A549 (cell line): ENCODE results near the gene P4HA3. TPM values are rescaled to one million over a fixed set of nuclear protein-coding genes. Genes with fewer than 3 reads are reported as not detected.
"Not testable (repeated sequence)": the region's sequence is repeated elsewhere in the genome, so short reads cannot be mapped to it uniquely, and the experiment has no call there.

Experiments used
- ATAC-seq, 2 experiments: fragments of 200-7000 bp in 1 of 2; fragments of >200 bp in 1 of 2; cut with Nextera tagmentation in 1 of 2; cut with Tn5 transposase in 1 of 2; 3 replicates each; pipeline versions ENCODE4 v1.8.0 to v1.9.1; 2018 to 2020; ENCODE audit warnings: mild to moderate bottlenecking in 1 of 2, moderate library complexity in 1 of 2
- CTCF ChIA-PET: fragments of 300-600 bp; sonication (Branson Sonifier 250); formaldehyde crosslinking; extraction: SDS; loops from one replicate; lab custom pipeline; 2021; ENCODE audit warnings: antibody characterized with exemption, inconsistent platforms; lab: Yijun Ruan, JAX
- POLR2A ChIA-PET: fragments of 350-600 bp; formaldehyde crosslinking; extraction: SDS; loops from one replicate; lab custom pipeline; 2021; ENCODE audit warnings: antibody characterized with exemption, inconsistent platforms; lab: Yijun Ruan, JAX
- DNase-seq, 2 experiments: peaks; one replicate each; pipeline versions ENCODE4 v3.0.0 to v3.0.0-alpha.2; 2011 to 2016; ENCODE audit warnings: low read depth in 1 of 2, low spot score in 1 of 2
- FAIRE-seq: peaks from 2 replicates; lab custom pipeline; 2011; peaks lifted over from hg19 to GRCh38; lab: Jason Lieb, UNC
- H3K27ac ChIP-seq, 2 experiments: fragments of >200 bp; sonication (Bioruptor Twin); formaldehyde crosslinking; 3 replicates each; pipeline ENCODE4 v1.5.1; 2016 to 2017
- H3K4me1 ChIP-seq: fragments of >200 bp; sonication (Bioruptor Twin); formaldehyde crosslinking; 3 replicates; pipeline ENCODE4 v1.6.1; 2016
- H3K4me2 ChIP-seq: fragments of >200 bp; sonication (Bioruptor Twin); formaldehyde crosslinking; 3 replicates; pipeline ENCODE4 v1.6.1; 2016
- H3K4me3 ChIP-seq: fragments of >200 bp; sonication (Bioruptor Twin); formaldehyde crosslinking; 3 replicates; pipeline ENCODE4 v1.5.1; 2016
- H3K9me3 ChIP-seq: fragments of >200 bp; sonication (Bioruptor Twin); formaldehyde crosslinking; 3 replicates; pipeline ENCODE4 v1.6.1; 2016
- CHD4 ChIP-seq: fragments of 200-600 bp; sonication (generic); IDR thresholded peaks from 2 replicates; pipeline ENCODE4 v1.6.1; 2016; ENCODE audit warnings: antibody characterized with exemption, mild to moderate bottlenecking, borderline replicate concordance
- CTCF ChIP-seq: fragments of >200 bp; sonication (Bioruptor Twin); formaldehyde crosslinking; IDR thresholded peaks from 3 replicates; pipeline ENCODE4 v1.5.1; 2016
- E2F6 ChIP-seq: IDR thresholded peaks from 2 replicates; pipeline ENCODE4 v1.6.1; 2012; ENCODE audit warnings: low read depth, borderline replicate concordance
- ESRRA ChIP-seq: fragments of 150-350 bp; IDR thresholded peaks from 2 replicates; pipeline ENCODE4 v1.6.1; 2014; ENCODE audit warnings: mild to moderate bottlenecking, low read length, borderline replicate concordance
- FOXS1 ChIP-seq: fragments of 250-450 bp; sonication (Bioruptor Pico); IDR thresholded peaks from 2 replicates; pipeline ENCODE4 v1.5.0; 2020; ENCODE audit warnings: mild to moderate bottlenecking, moderate library complexity
- HDAC2 ChIP-seq: fragments of 200-600 bp; sonication (generic); IDR thresholded peaks from 2 replicates; pipeline ENCODE4 v1.6.1; 2016
- HES2 ChIP-seq: fragments of >200 bp; sonication (Bioruptor Twin); formaldehyde crosslinking; IDR thresholded peaks from 2 replicates; pipeline ENCODE4 v1.6.1; 2016
- HEYL ChIP-seq: fragments of 250-450 bp; sonication (Bioruptor Pico); IDR thresholded peaks from 2 replicates; pipeline ENCODE4 v1.8.0; 2021; ENCODE audit warnings: mild to moderate bottlenecking, moderate library complexity
- JUN ChIP-seq, 2 experiments: fragments of >200 bp; sonication (Bioruptor Twin); formaldehyde crosslinking; IDR thresholded peaks; 2 replicates in 1 of 2; 3 replicates in 1 of 2; pipeline ENCODE4 v1.6.1; 2016 to 2017
- KDM5A ChIP-seq: fragments of 200-600 bp; sonication (generic); IDR thresholded peaks from 2 replicates; pipeline ENCODE4 v1.6.1; 2016; ENCODE audit warnings: antibody characterized with exemption, mild to moderate bottlenecking
- NFE2L2 ChIP-seq: fragments of 150-350 bp; conservative IDR thresholded peaks from 2 replicates; pipeline ENCODE4 v1.6.1; 2014; ENCODE audit warnings: low read length
- NR3C1 ChIP-seq: fragments of >200 bp; sonication (Bioruptor Twin); formaldehyde crosslinking; IDR thresholded peaks from 3 replicates; pipeline ENCODE4 v1.6.1; 2017
- RAD21 ChIP-seq, 2 experiments: fragments of >200 bp in 1 of 2; sonication (Bioruptor Twin) in 1 of 2; formaldehyde crosslinking in 1 of 2; IDR thresholded peaks in 1 of 2; conservative IDR thresholded peaks in 1 of 2; 2 replicates in 1 of 2; 3 replicates in 1 of 2; pipeline ENCODE4 v1.6.1; 2012 to 2018; ENCODE audit warnings: inconsistent platforms in 1 of 2
- RCOR1 ChIP-seq: fragments of 150-350 bp; IDR thresholded peaks from 2 replicates; pipeline ENCODE4 v1.6.1; 2014; ENCODE audit warnings: antibody characterized with exemption, low read length, low read depth
- TFCP2L1 ChIP-seq: fragments of 250-450 bp; sonication (Bioruptor Pico); IDR thresholded peaks from 2 replicates; pipeline ENCODE4 v1.5.0; 2021; ENCODE audit warnings: mild to moderate bottlenecking
- ZC3H11A ChIP-seq: fragments of 450-650 bp; IDR thresholded peaks from 2 replicates; pipeline ENCODE4 v1.6.1; 2014; ENCODE audit warnings: antibody characterized with exemption, mild to moderate bottlenecking
- ZNF302 ChIP-seq: fragments of 250-450 bp; sonication (Bioruptor Pico); IDR thresholded peaks from 2 replicates; pipeline ENCODE4 v1.9.0; 2021; ENCODE audit warnings: inconsistent platforms, mild to moderate bottlenecking, moderate library complexity
- WGBS: methylation state at CpG from one replicate; pipeline ENCODE4 v1.1.6; 2017; ENCODE audit errors: missing lambda C conversion rate; 5-methylcytosine and 5-hydroxymethylcytosine counted together
- polyA plus RNA-seq, 4 experiments: library from polyadenylated mRNA; depleted of rRNA in 3 of 4; stranded (reverse); fragments of >200 nt; fragmentation: RNase III in 1 of 4; extraction: RNeasy Plus Mini Kit Qiagen cat#74134 plus additional on column Dnase treatment in 1 of 4; gene quantifications; 2 replicates in 3 of 4; 3 replicates in 1 of 4; pipeline ENCODE4 v1.2.3, GENCODE V29; 2011 to 2017
- TF ChIP-seq, protein P1 (sequence below): fragments of 200-600 bp; sonication (generic); IDR thresholded peaks from 2 replicates; pipeline ENCODE4 v1.6.1; 2016; ENCODE audit warnings: antibody characterized with exemption, mild to moderate bottlenecking, moderate library complexity
- TF ChIP-seq, protein P2 (sequence below): fragments of >200 bp; sonication (Bioruptor Twin); formaldehyde crosslinking; IDR thresholded peaks from 3 replicates; pipeline ENCODE4 v1.6.1; 2016
- TF ChIP-seq, protein P3 (sequence below): IDR thresholded peaks from 2 replicates; pipeline ENCODE4 v1.6.1; 2012

Gene P4HA3
- polyA plus RNA-seq, 2 of the 4 experiments (the other 2 are of a cell fraction), result 48.1 to 50.4 TPM

- no peak overlapping the region for H3K27ac ChIP-seq
- WGBS, result 95% methylated on average over 1 of the region's 1 CpG
- no peak overlapping the region for H3K4me2 ChIP-seq
- no peak for TF ChIP-seq ZNF302 (CRISPR knock-in tag)
- TF ChIP-seq, protein P1, sequence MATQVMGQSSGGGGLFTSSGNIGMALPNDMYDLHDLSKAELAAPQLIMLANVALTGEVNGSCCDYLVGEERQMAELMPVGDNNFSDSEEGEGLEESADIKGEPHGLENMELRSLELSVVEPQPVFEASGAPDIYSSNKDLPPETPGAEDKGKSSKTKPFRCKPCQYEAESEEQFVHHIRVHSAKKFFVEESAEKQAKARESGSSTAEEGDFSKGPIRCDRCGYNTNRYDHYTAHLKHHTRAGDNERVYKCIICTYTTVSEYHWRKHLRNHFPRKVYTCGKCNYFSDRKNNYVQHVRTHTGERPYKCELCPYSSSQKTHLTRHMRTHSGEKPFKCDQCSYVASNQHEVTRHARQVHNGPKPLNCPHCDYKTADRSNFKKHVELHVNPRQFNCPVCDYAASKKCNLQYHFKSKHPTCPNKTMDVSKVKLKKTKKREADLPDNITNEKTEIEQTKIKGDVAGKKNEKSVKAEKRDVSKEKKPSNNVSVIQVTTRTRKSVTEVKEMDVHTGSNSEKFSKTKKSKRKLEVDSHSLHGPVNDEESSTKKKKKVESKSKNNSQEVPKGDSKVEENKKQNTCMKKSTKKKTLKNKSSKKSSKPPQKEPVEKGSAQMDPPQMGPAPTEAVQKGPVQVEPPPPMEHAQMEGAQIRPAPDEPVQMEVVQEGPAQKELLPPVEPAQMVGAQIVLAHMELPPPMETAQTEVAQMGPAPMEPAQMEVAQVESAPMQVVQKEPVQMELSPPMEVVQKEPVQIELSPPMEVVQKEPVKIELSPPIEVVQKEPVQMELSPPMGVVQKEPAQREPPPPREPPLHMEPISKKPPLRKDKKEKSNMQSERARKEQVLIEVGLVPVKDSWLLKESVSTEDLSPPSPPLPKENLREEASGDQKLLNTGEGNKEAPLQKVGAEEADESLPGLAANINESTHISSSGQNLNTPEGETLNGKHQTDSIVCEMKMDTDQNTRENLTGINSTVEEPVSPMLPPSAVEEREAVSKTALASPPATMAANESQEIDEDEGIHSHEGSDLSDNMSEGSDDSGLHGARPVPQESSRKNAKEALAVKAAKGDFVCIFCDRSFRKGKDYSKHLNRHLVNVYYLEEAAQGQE, result no peak
- no peak for TF ChIP-seq NR3C1
- TF ChIP-seq ESRRA, result no peak
- TF ChIP-seq, protein P2, sequence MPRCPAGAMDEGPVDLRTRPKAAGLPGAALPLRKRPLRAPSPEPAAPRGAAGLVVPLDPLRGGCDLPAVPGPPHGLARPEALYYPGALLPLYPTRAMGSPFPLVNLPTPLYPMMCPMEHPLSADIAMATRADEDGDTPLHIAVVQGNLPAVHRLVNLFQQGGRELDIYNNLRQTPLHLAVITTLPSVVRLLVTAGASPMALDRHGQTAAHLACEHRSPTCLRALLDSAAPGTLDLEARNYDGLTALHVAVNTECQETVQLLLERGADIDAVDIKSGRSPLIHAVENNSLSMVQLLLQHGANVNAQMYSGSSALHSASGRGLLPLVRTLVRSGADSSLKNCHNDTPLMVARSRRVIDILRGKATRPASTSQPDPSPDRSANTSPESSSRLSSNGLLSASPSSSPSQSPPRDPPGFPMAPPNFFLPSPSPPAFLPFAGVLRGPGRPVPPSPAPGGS, result no peak
- TF ChIP-seq, protein P3, sequence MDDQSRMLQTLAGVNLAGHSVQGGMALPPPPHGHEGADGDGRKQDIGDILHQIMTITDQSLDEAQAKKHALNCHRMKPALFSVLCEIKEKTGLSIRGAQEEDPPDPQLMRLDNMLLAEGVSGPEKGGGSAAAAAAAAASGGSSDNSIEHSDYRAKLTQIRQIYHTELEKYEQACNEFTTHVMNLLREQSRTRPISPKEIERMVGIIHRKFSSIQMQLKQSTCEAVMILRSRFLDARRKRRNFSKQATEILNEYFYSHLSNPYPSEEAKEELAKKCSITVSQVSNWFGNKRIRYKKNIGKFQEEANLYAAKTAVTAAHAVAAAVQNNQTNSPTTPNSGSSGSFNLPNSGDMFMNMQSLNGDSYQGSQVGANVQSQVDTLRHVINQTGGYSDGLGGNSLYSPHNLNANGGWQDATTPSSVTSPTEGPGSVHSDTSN, result no peak
- TF ChIP-seq CHD4, result no peak
- TF ChIP-seq KDM5A, result no peak
- no peak for TF ChIP-seq FOXS1 (CRISPR knock-in tag)
- no peak for TF ChIP-seq RCOR1
- TF ChIP-seq HDAC2, result no peak
- no peak for TF ChIP-seq TFCP2L1
- TF ChIP-seq HES2, result no peak
- TF ChIP-seq JUN (IDR thresholded peaks at IDR 0.05), result no peak
- TF ChIP-seq E2F6, result no peak
- TF ChIP-seq ZC3H11A, result no peak
- TF ChIP-seq NFE2L2, result no peak
- TF ChIP-seq HEYL, result no peak
- no peak for TF ChIP-seq CTCF
- TF ChIP-seq RAD21 (conservative IDR thresholded peaks at IDR 0.05 in 1 of 2, IDR thresholded peaks at IDR 0.05 in 1 of 2), result no peak
- TF ChIP-seq, all 56 proteins: peak for 0
- Histone ChIP-seq H3K4me3 (no peak overlapping the region), H3K4me1 (peaks cover 18% of the 10 kb centered on the region), H3K9me3 (no peaks in the 10 kb centered on the region)
- DNase-seq, result no peak
- ChIA-PET POLR2A (no interaction called here), CTCF (interaction anchor here (0.7 to 4.0 kb wide), 3 partner anchors 77 to 239 kb away, joined by 3 to 20 read pairs (median 3); no protein-coding TSS in a partner anchor)
- no peak for ATAC-seq
- FAIRE-seq, result no peak
Measured at GRCh38 chr11:74332291-74332690, 20.9 kb upstream of the P4HA3 start.

GRCh38 chr11:74331000-74331399 is 19.6 kb upstream of the P4HA3 start:
- CTCF ChIA-PET, result interaction anchor here (4.0 kb wide), 1 partner anchor 76 kb away, joined by 20 read pairs; no protein-coding TSS in a partner anchor
- H3K27ac ChIP-seq, POLR2A ChIA-PET, H3K4me3 ChIP-seq, DNase-seq, FAIRE-seq, H3K4me2 ChIP-seq, H3K9me3 ChIP-seq, ATAC-seq: not testable (repeated sequence)
- WGBS, result 92% methylated on average over 6 of the region's 6 CpGs
- peaks cover 18% of the 10 kb centered on the region for H3K4me1 ChIP-seq
